CD14-positive monocyte (primary cell): Measurements from ENCODE around the gene CGNL1. TPM values are rescaled to one million over a fixed set of nuclear protein-coding genes. Genes with fewer than 3 reads are reported as not detected.

Source experiments
- DNase-seq, 3 donors: peaks; one replicate each; pipeline ENCODE4 v3.0.0-alpha.2; 2011 to 2022
- H2AFZ ChIP-seq: 2 replicates; pipeline ENCODE4 v1.6.0; 2012; ENCODE audit warnings: mild to moderate bottlenecking, low read depth, low read length, inconsistent platforms; ENCODE audit not compliant: insufficient read depth, poor library complexity, severe bottlenecking
- H3K27ac ChIP-seq, 2 donors: 1 replicate in 1 of 2; 2 replicates in 1 of 2; pipeline ENCODE4 v1.5.1; 2012 to 2013; ENCODE audit warnings: low read length in 2 of 2, control low read depth in 1 of 2, inconsistent platforms in 1 of 2, low read depth in 1 of 2, mild to moderate bottlenecking in 1 of 2
- H3K27me3 ChIP-seq, 2 donors: one replicate each; pipeline versions ENCODE4 v1.6.0 to v1.6.1; 2011 to 2013; ENCODE audit warnings: low read length in 2 of 2; ENCODE audit not compliant: control insufficient read depth in 2 of 2, insufficient read depth in 2 of 2
- H3K36me3 ChIP-seq, 2 donors: replicated peaks in 1 of 2; 1 replicate in 1 of 2; 2 replicates in 1 of 2; pipeline versions ENCODE4 v1.5.1 to v1.6.1; 2012 to 2013; ENCODE audit warnings: low read length in 2 of 2, control low read depth in 1 of 2, inconsistent platforms in 1 of 2, mild to moderate bottlenecking in 1 of 2; ENCODE audit not compliant: insufficient read depth in 2 of 2, control insufficient read depth in 1 of 2
- H3K4me1 ChIP-seq, 2 donors: 1 replicate in 1 of 2; 2 replicates in 1 of 2; pipeline versions ENCODE4 v1.5.1 to v1.6.1; 2012 to 2013; ENCODE audit warnings: low read length in 2 of 2, control low read depth in 1 of 2, inconsistent platforms in 1 of 2, mild to moderate bottlenecking in 1 of 2, moderate library complexity in 1 of 2; ENCODE audit not compliant: insufficient read depth in 2 of 2, control insufficient read depth in 1 of 2
- H3K4me2 ChIP-seq: replicated peaks from 2 replicates; pipeline ENCODE3; 2012; ENCODE audit warnings: low read length, moderate library complexity, mild to moderate bottlenecking; ENCODE audit not compliant: poor library complexity, severe bottlenecking; ENCODE audit errors: extremely low read depth
- H3K4me3 ChIP-seq, 3 experiments: fragments of 200-600 bp in 1 of 3; sonication (generic) in 1 of 3; replicated peaks in 1 of 3; 1 replicate in 2 of 3; 2 replicates in 1 of 3; pipeline ENCODE4 v1.5.1; 2011 to 2013; ENCODE audit warnings: low read length in 3 of 3, mild to moderate bottlenecking in 3 of 3, control low read depth in 2 of 3, low read depth in 2 of 3, inconsistent platforms in 1 of 3, moderate library complexity in 1 of 3
- H3K79me2 ChIP-seq: 2 replicates; pipeline ENCODE4 v1.6.0; 2012; ENCODE audit warnings: mild to moderate bottlenecking, control low read depth, inconsistent platforms, low read length, moderate library complexity; ENCODE audit not compliant: insufficient read depth
- H3K9ac ChIP-seq: 2 replicates; pipeline ENCODE4 v1.6.0; 2017; ENCODE audit warnings: low read length, mild to moderate bottlenecking; ENCODE audit not compliant: insufficient read depth, poor library complexity, severe bottlenecking
- H3K9me3 ChIP-seq, 2 donors: replicated peaks in 1 of 2; 1 replicate in 1 of 2; 2 replicates in 1 of 2; pipeline versions ENCODE4 v1.5.1 to v1.6.1; 2012 to 2013; ENCODE audit warnings: low read length in 2 of 2, control low read depth in 1 of 2; ENCODE audit not compliant: control insufficient read depth in 1 of 2, insufficient read depth in 1 of 2
- H4K20me1 ChIP-seq: 2 replicates; pipeline ENCODE4 v1.6.0; 2012; ENCODE audit warnings: mild to moderate bottlenecking, low read length, control low read depth, moderate library complexity; ENCODE audit not compliant: insufficient read depth
- H3K27ac Mint-ChIP-seq, 7 donors: one replicate each; pipeline ENCODE4 v1.8.0; 2020; ENCODE audit warnings: mild to moderate bottlenecking in 7 of 7, mixed read lengths in 7 of 7, moderate library complexity in 6 of 7, inconsistent platforms in 2 of 7
- H3K27me3 Mint-ChIP-seq, 3 donors: one replicate each; pipeline ENCODE4 v1.8.0; 2021 to 2022; ENCODE audit warnings: low read depth in 3 of 3, mild to moderate bottlenecking in 3 of 3, mixed read lengths in 3 of 3, moderate library complexity in 3 of 3, inconsistent platforms in 1 of 3
- H3K36me3 Mint-ChIP-seq, 2 donors: one replicate each; pipeline ENCODE4 v1.8.0; 2020; ENCODE audit warnings: mixed read lengths in 2 of 2, inconsistent platforms in 1 of 2, mild to moderate bottlenecking in 1 of 2
- H3K4me1 Mint-ChIP-seq: one replicate; pipeline ENCODE4 v1.8.0; 2020; ENCODE audit warnings: mild to moderate bottlenecking, mixed read lengths
- H3K4me3 Mint-ChIP-seq, 2 donors: one replicate each; pipeline ENCODE4 v1.8.0; 2020; ENCODE audit warnings: mild to moderate bottlenecking in 2 of 2, mixed read lengths in 2 of 2, moderate library complexity in 1 of 2
- H3K9me3 Mint-ChIP-seq, 7 donors: one replicate each; pipeline ENCODE4 v1.8.0; 2020 to 2022; ENCODE audit warnings: mixed read lengths in 7 of 7, mild to moderate bottlenecking in 6 of 7, moderate library complexity in 6 of 7, inconsistent platforms in 2 of 7
- CTCF ChIP-seq: fragments of 200-600 bp; IDR thresholded peaks from one replicate; pipeline ENCODE4 v1.8.0; 2022; ENCODE audit warnings: antibody characterized with exemption, mild to moderate bottlenecking
- WGBS: methylation state at CpG from one replicate; pipeline ENCODE4 v1.1.5; 2013; ENCODE audit warnings: missing lambda C conversion rate; ENCODE audit not compliant: insufficient coverage; 5-methylcytosine and 5-hydroxymethylcytosine counted together
- intact Hi-C, 2 donors: fragments of 100-400 bp; cut with micrococcal nuclease; formaldehyde crosslinking; loops; one replicate each; pipeline versions ENCODE4 v1.15.0 to v1.15.1; 2023
- polyA plus RNA-seq, 3 donors: library from polyadenylated mRNA; depleted of rRNA in 1 of 3; unstranded in 2 of 3; stranded (reverse) in 1 of 3; fragments of 300-500 nt in 2 of 3; fragments of >200 nt in 1 of 3; fragmentation: Illumina TruSeq in 2 of 3; gene quantifications; 1 replicate in 2 of 3; 2 replicates in 1 of 3; pipeline ENCODE4 v1.2.3, GENCODE V29; 2012 to 2021

Gene CGNL1
- polyA plus RNA-seq, 3 donors, result not detected

GRCh38 chr15:57344282-57344681, 32.0 kb upstream of the CGNL1 start:
- Histone ChIP-seq H3K9me3 (no peaks in the 10 kb centered on the region), H2AFZ (no peak overlapping the region), H3K9ac (no peak overlapping the region), H3K36me3 (no peaks in the 10 kb centered on the region), H3K79me2 (no peaks in the 10 kb centered on the region), H3K4me3 (no peak overlapping the region), H3K4me1 (no peaks in the 10 kb centered on the region), H3K27ac (no peak overlapping the region), H4K20me1 (no peaks in the 10 kb centered on the region), H3K4me2 (no peak overlapping the region), H3K27me3 (no peaks in the 10 kb centered on the region)
- 90% methylated on average over 7 of the region's 9 CpGs for WGBS
- Mint-ChIP-seq H3K4me1 (no peaks in the 10 kb centered on the region), H3K36me3 (no peaks in the 10 kb centered on the region), H3K27ac (no peak overlapping the region), H3K4me3 (no peak overlapping the region), H3K27me3 (no peaks in the 10 kb centered on the region), H3K9me3 (peaks cover 0 to 2% (median 0%) of the 10 kb centered on the region in 7 donors)
- TF ChIP-seq CTCF, result no peak
- no peak for DNase-seq
- intact Hi-C loops, result loop anchor here (5.0 kb wide), 3 partner anchors 183 to 518 kb away; no protein-coding TSS in a partner anchor

DNA sequence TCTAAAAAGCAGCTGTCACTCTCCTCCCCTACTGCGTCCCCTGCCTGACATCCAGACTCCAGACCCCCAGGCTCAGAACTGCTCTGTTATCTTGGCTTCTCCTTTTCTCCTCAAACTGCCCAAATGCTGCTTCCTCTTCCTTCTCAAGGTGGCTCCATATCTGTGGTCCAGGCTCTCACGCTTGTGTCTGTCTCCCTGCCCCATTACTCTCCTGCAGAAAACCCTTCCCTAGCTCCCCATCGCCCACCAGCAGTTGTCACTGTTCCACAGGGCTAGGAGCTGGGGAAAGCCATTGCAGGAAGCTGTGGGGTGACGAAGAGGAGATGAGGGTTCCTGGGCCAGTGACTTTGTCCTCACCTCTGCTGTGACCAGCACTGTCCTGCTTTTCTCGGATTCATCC, 30.7 kb upstream of the CGNL1 start:
- Mint-ChIP-seq H3K4me3 (no peak overlapping the region), H3K27me3 (no peaks in the 10 kb centered on the region), H3K4me1 (no peaks in the 10 kb centered on the region), H3K36me3 (no peaks in the 10 kb centered on the region), H3K9me3 (peaks cover 0 to 2% (median 0%) of the 10 kb centered on the region in 7 donors), H3K27ac (peak overlapping the region in 1 of 7 donors; percentile 79)
- Histone ChIP-seq H3K9me3 (no peaks in the 10 kb centered on the region), H3K79me2 (no peaks in the 10 kb centered on the region), H3K4me1 (no peaks in the 10 kb centered on the region), H3K36me3 (no peaks in the 10 kb centered on the region), H3K4me2 (no peak overlapping the region), H3K9ac (no peak overlapping the region), H2AFZ (no peak overlapping the region), H3K4me3 (no peak overlapping the region), H4K20me1 (no peaks in the 10 kb centered on the region), H3K27ac (no peak overlapping the region), H3K27me3 (no peaks in the 10 kb centered on the region)
- WGBS, result 70% methylated on average over 2 of the region's 5 CpGs
- no peak for DNase-seq
- intact Hi-C loops, result no loop called here
- no peak for TF ChIP-seq CTCF
